Measurements from ENCODE around the gene KLHDC4. TPM values are rescaled to one million over a fixed set of nuclear protein-coding genes. Genes with fewer than 3 reads are reported as not detected.
A peak's percentile ranks its signal among the peaks of the same experiment; 100 is the strongest.

Gene KLHDC4
- total RNA-seq, 2 experiments from 2014 or later, result 147 to 233 TPM

DNA sequence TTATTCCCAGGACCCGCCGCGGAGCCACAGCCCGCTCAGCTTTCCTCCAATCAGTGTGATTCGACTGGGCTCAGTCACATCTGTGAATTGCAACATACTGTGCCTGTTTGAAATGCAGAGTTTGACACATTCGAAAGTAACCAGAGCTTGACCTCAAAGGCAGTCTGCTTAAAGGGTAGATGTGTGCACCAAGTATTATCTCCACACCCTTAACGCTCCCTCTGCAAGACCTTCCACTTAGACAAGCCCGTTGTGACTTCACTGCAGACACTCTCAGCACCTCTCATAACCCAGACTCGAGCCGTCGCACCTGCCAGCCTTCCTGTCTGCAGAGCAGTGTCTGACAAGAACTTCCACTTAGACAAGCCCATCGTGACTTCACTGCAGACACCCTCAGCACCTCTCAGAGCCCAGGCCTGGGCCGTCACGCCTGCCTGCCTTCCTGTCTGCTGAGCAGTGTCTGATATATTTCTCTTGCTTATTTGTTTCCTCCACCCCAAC lies 3.7 kb downstream of the KLHDC4 start:
- Histone ChIP-seq H3K4me3 (ENCODE audit: low read depth, low read length, poor library complexity, severe bottlenecking) (peak overlapping the region; percentile 55), H3K36me3 (ENCODE audit: insufficient read depth, low read length) (peaks cover 76% of the 10 kb centered on the region), H2AFZ (ENCODE audit: low read length) (no peak overlapping the region), H3K4me1 (ENCODE audit: insufficient read depth, low read length, poor library complexity, severe bottlenecking) (peaks cover 41% of the 10 kb centered on the region), H3K4me2 (ENCODE audit: low read length) (peak overlapping the region; percentile 100), H3K79me2 (ENCODE audit: insufficient read depth, low read depth, low read length) (peaks cover 89% of the 10 kb centered on the region), H3K9me3 (ENCODE audit: low read length) (no peaks in the 10 kb centered on the region), H4K20me1 (ENCODE audit: insufficient read depth, low read length) (peaks cover 30% of the 10 kb centered on the region), H3K27ac (ENCODE audit: low read depth, low read length, poor library complexity, severe bottlenecking) (peak overlapping the region; percentile 68), H3K9me2 (ENCODE audit: insufficient read depth, low read length) (no peaks in the 10 kb centered on the region)
- BruUV-seq (replicated peaks), result no TSS peak
- CTCF ChIA-PET (ENCODE audit: unreplicated experiment), result no interaction called here
- no peak for TF ChIP-seq EZH2phosphoT487 (IDR thresholded peaks at IDR 0.05; ENCODE audit: borderline replicate concordance, low read depth, low read length)
- TF ChIP-seq, protein P1, sequence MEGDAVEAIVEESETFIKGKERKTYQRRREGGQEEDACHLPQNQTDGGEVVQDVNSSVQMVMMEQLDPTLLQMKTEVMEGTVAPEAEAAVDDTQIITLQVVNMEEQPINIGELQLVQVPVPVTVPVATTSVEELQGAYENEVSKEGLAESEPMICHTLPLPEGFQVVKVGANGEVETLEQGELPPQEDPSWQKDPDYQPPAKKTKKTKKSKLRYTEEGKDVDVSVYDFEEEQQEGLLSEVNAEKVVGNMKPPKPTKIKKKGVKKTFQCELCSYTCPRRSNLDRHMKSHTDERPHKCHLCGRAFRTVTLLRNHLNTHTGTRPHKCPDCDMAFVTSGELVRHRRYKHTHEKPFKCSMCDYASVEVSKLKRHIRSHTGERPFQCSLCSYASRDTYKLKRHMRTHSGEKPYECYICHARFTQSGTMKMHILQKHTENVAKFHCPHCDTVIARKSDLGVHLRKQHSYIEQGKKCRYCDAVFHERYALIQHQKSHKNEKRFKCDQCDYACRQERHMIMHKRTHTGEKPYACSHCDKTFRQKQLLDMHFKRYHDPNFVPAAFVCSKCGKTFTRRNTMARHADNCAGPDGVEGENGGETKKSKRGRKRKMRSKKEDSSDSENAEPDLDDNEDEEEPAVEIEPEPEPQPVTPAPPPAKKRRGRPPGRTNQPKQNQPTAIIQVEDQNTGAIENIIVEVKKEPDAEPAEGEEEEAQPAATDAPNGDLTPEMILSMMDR (conservative IDR thresholded peaks at IDR 0.05; ENCODE audit: low read length), result no peak
- DNase-seq (ENCODE audit: low spot score), result peak; percentile 83
- POLR2A ChIA-PET, result interaction anchor here (0.6 to 1.0 kb wide), 2 partner anchors 9 to 39 kb away, joined by 3 read pairs; no protein-coding TSS in a partner anchor
- intact Hi-C loops (cut with micrococcal nuclease; ENCODE audit: unreplicated experiment), result no loop called here

DNA sequence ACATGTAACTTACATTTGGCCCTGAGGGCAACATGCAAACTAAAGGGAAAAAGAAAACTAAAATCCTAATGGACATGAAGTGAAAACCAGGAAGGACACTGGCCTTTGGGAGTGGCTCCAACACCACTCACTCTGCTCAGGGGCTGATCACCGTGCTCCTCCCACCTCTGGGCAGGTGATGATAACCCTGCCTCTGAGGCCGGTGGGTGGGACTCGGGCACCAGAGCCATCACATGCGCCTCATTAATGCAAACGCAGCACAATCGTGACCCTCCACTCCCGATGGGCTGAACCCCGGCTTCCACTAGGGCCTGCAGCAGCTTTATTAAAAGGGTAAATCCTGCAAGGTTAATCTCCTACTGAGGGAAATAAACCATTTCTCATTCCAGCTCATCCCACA lies 4.7 kb downstream of the KLHDC4 start:
- H3K9me2 ChIP-seq (ENCODE audit: insufficient read depth, low read length), result no peaks in the 10 kb centered on the region
- H3K79me2 ChIP-seq (ENCODE audit: insufficient read depth, low read depth, low read length), result peaks cover 90% of the 10 kb centered on the region
- TF ChIP-seq EZH2phosphoT487 (IDR thresholded peaks at IDR 0.05; ENCODE audit: borderline replicate concordance, low read depth, low read length), result no peak
- TF ChIP-seq, protein P1 (conservative IDR thresholded peaks at IDR 0.05; ENCODE audit: low read length), result no peak
- BruUV-seq (replicated peaks), result no TSS peak
- no peak overlapping the region for H3K27ac ChIP-seq (ENCODE audit: low read depth, low read length, poor library complexity, severe bottlenecking)
- intact Hi-C loops (cut with micrococcal nuclease; ENCODE audit: unreplicated experiment), result no loop called here
- DNase-seq (ENCODE audit: low spot score), result no peak
- H3K4me3 ChIP-seq (ENCODE audit: low read depth, low read length, poor library complexity, severe bottlenecking), result no peak overlapping the region
- peaks cover 35% of the 10 kb centered on the region for H3K4me1 ChIP-seq (ENCODE audit: insufficient read depth, low read length, poor library complexity, severe bottlenecking)
- ChIA-PET POLR2A (interaction anchor here (1.0 kb wide), 1 partner anchor 8 kb away, joined by 3 read pairs; no protein-coding TSS in a partner anchor), CTCF (ENCODE audit: unreplicated experiment) (no interaction called here)
- H3K9me3 ChIP-seq (ENCODE audit: low read length), result no peaks in the 10 kb centered on the region
- no peak overlapping the region for H3K4me2 ChIP-seq (ENCODE audit: low read length)
- H3K36me3 ChIP-seq (ENCODE audit: insufficient read depth, low read length), result peaks cover 86% of the 10 kb centered on the region
- no peak overlapping the region for H2AFZ ChIP-seq (ENCODE audit: low read length)
- H4K20me1 ChIP-seq (ENCODE audit: insufficient read depth, low read length), result peaks cover 30% of the 10 kb centered on the region

DNA sequence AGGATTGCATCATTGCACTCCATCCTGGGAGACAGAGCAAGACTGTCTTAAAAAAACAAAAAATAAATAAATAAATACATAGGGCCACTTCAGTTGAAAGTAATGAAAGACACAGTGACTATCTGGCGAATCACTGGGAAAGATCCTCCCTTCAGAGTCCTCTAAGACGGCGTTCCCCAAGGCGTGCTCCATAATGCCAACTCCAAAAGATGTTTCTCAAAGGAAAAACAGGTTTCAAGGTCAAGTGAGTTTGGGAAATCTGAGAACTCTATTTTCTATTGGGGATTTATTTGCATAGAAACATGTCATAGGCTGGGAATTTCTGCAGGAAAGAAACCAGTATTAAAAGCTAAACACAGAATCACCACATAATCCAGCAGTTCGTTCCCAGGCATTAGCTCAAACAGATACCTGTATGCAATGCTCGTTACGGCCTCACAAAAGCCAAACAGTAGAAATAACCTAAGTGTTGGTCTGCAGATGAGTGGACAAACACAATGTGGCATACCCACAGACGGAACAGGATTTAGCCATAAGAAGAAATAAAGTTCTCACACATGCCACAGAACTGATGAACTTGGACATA lies 7.9 kb downstream of the KLHDC4 start:
- Histone ChIP-seq H3K9me2 (ENCODE audit: insufficient read depth, low read length) (no peaks in the 10 kb centered on the region), H3K27ac (ENCODE audit: low read depth, low read length, poor library complexity, severe bottlenecking) (no peak overlapping the region), H3K9me3 (ENCODE audit: low read length) (no peaks in the 10 kb centered on the region), H3K4me2 (ENCODE audit: low read length) (no peak overlapping the region), H3K79me2 (ENCODE audit: insufficient read depth, low read depth, low read length) (peaks cover 74% of the 10 kb centered on the region), H3K4me3 (ENCODE audit: low read depth, low read length, poor library complexity, severe bottlenecking) (no peak overlapping the region), H4K20me1 (ENCODE audit: insufficient read depth, low read length) (peaks cover 17% of the 10 kb centered on the region), H3K4me1 (ENCODE audit: insufficient read depth, low read length, poor library complexity, severe bottlenecking) (peaks cover 16% of the 10 kb centered on the region), H2AFZ (ENCODE audit: low read length) (no peak overlapping the region), H3K36me3 (ENCODE audit: insufficient read depth, low read length) (peaks cover 97% of the 10 kb centered on the region)
- intact Hi-C loops (cut with micrococcal nuclease; ENCODE audit: unreplicated experiment), result no loop called here
- no peak for DNase-seq (ENCODE audit: low spot score)
- TF ChIP-seq EZH2phosphoT487 (IDR thresholded peaks at IDR 0.05; ENCODE audit: borderline replicate concordance, low read depth, low read length), result no peak
- TF ChIP-seq, protein P1 (conservative IDR thresholded peaks at IDR 0.05; ENCODE audit: low read length), result no peak
- ChIA-PET CTCF (ENCODE audit: unreplicated experiment) (no interaction called here), POLR2A (no interaction called here)
- BruUV-seq (replicated peaks), result no TSS peak

Data from OCI-LY7 (cell line).